ENCODE results near the gene RPS29.

The RPS29 gene

DNA sequence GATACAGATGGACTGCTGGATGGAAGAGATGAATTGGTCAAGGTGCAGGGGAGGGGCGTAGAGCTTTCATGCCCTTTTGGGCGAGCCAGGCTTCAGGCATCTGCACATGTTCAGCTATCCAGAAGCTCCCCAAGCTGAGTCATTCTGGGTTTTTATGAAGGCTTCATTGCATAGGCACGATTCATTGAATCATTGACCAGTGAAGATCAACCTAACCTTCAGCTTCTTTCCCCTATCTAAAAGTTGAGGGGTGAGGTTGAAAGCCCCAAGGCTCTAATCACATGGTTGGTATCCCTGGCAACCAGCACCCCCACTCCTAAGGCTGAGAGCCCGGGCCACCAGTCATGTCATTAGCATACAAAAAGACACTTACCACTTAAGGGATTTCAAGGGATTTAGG lies 36.3 kb downstream of the RPS29 start:
- DNase-seq, result no peak

DNA sequence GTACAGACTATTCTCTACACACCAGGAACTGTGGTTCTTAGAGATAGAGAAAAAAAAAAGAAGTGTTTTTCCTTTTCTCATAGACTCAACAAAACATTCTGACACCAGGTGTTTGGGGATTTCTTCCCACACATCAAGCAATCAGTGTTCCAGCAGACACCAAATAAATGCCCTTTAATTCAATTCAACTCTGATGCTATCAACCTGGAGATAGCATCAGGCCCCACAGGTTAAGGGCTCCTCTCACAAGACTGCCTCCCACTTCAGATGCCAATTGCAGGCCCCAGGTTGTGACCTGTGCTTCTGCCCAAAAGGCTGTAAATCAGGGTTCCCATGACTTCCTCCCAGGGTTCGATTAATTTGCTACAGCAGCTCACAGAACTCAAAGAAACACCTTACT lies 36.7 kb downstream of the RPS29 start:
- no peak for DNase-seq

DNA sequence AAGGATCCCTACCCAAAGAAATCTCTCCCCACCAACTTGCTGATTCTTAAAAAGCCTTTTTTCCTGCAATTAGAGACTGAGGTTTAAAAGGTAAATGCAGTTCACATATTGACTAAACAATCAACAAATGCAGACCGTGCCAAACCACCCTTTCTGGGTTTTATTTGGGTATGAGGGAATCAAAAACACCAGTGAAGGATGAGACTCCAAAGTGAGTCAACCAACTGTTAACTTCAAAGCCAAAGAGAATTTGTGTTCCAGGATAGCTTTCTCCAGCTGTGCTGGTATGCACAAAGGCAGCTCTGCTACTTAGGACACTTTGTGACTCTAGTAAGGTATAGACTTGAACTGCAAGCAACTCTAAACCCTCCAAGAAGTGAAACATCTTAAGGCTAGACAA lies 39.4 kb downstream of the RPS29 start:
- DNase-seq, result no peak

DNA sequence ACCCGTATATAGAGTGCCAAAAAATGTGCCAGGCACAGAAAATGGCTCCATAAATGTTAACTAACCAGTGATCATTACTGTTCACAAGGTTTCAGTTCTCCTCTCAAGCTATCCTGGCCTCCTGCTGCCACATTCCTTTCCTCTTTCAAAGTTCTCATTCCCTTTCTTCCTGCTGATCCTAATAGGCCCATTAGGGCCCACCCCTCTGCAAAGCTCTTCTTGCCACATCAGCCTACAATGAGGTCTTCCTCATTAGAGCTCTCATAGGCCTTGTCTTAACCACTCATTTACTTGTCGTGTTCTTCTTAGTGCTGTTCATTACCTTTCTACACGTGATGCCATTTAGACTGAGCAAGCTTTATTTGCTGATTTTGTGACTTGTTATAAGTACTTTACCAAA lies 40.5 kb downstream of the RPS29 start:
- no peak for DNase-seq

DNA sequence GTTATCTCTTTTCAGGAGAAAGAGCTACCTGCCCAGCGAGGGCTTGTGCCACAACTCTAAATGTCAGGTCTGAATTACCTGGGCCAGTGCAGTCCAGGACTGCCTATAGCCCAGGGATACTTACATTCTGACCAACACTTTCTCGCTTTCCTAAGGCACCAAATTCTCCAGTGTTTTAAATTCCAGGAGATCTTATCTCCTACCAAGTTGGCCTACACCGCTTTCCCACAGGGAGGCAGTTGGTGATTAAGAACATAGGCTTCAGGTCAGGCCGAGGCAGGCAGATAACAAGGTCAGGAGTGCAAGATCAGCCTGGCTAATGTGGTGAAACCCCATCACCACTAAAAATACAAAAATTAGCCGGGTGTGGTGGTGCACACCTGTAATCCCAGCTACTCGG lies 41.1 kb downstream of the RPS29 start:
- DNase-seq, result no peak

DNA sequence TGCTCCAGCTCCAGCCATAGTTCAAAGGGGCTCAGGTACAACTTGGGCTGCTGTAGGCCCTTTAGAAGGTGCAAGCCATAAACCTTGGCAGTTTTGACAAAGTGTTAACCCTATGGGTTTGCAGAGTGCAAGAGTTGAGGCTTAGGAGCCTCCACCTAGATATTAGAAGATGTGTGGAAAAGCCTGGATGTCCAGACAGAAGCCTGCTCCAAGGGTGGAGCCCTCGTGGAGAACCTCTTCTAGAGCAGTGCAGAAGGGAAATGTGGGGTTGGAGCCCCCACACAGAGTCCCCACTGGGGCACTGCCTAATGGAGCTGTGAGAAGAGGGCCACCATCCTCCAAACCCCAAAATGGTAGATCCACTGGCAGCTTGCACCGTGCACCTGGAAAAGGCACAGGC lies 45.1 kb downstream of the RPS29 start:
- no peak for DNase-seq

DNA sequence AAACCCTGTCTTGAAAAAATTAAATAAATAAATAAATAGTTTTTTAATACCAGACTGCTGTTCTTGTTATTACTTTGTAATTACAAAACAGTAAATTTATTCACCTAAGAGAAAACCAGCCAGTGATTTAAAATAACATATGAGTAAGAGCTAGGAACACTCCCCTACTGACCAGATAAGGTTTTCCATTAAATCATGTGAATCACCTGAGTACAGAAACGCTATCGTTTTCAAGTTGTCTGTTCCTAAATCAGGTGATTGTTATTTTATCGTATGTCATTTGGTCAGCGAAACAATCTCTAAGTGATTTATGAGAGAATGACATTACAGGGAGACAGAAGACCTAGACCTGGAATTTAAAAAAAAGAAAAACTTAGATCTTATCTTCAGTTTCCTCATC lies 47.3 kb downstream of the RPS29 start:
- DNase-seq, result no peak

Data from activated CD4-positive, alpha-beta T cell treated with anti-CD3 and anti-CD28 coated beads, Interleukin-2, amount 50 U/mL, for 48 hours (primary cell).